ENCODE results near the gene PABPC3.

DNA sequence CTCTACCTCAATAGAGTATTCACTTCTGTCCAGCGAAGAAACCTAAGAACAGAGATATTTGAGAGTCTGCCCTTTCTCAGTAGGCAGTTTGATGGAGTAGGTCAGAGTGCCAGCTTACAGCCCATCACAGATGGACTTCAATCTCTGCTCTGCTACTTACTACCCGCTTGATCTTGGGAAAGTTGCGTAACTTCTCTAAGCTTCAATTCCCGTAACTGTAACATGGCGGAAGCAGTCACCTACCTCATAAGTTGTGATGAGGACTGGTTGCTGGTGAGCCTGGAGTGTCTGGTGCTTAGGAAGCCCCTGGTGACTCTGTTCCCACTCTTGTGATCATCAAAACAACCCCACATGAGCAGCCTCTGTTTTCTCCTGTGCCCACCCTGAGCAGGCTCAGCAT is 45.1 kb downstream of the PABPC3 start:
- TF ChIP-seq EZH2 (IDR thresholded peaks at IDR 0.05; ENCODE audit: low read depth): no peak
- TF ChIP-seq, protein P1, sequence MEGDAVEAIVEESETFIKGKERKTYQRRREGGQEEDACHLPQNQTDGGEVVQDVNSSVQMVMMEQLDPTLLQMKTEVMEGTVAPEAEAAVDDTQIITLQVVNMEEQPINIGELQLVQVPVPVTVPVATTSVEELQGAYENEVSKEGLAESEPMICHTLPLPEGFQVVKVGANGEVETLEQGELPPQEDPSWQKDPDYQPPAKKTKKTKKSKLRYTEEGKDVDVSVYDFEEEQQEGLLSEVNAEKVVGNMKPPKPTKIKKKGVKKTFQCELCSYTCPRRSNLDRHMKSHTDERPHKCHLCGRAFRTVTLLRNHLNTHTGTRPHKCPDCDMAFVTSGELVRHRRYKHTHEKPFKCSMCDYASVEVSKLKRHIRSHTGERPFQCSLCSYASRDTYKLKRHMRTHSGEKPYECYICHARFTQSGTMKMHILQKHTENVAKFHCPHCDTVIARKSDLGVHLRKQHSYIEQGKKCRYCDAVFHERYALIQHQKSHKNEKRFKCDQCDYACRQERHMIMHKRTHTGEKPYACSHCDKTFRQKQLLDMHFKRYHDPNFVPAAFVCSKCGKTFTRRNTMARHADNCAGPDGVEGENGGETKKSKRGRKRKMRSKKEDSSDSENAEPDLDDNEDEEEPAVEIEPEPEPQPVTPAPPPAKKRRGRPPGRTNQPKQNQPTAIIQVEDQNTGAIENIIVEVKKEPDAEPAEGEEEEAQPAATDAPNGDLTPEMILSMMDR (conservative IDR thresholded peaks at IDR 0.05): no peak

Measured in PC-9 (cell line).